AG10803 (cell line): ENCODE results near the gene PPIF.

Experiments used
- DNase-seq: peaks from one replicate; pipeline ENCODE4 v3.0.0; 2010; ENCODE audit warnings: low read depth
- H3K4me3 ChIP-seq: 2 replicates; pipeline ENCODE4 v1.5.1; 2011; ENCODE audit warnings: mild to moderate bottlenecking, low read length, control low read depth
- TF ChIP-seq, protein P1 (sequence below): conservative IDR thresholded peaks from 2 replicates; pipeline ENCODE4 v1.5.1; 2011; ENCODE audit warnings: mild to moderate bottlenecking, low read length, control low read depth, inconsistent platforms

The PPIF gene

DNA sequence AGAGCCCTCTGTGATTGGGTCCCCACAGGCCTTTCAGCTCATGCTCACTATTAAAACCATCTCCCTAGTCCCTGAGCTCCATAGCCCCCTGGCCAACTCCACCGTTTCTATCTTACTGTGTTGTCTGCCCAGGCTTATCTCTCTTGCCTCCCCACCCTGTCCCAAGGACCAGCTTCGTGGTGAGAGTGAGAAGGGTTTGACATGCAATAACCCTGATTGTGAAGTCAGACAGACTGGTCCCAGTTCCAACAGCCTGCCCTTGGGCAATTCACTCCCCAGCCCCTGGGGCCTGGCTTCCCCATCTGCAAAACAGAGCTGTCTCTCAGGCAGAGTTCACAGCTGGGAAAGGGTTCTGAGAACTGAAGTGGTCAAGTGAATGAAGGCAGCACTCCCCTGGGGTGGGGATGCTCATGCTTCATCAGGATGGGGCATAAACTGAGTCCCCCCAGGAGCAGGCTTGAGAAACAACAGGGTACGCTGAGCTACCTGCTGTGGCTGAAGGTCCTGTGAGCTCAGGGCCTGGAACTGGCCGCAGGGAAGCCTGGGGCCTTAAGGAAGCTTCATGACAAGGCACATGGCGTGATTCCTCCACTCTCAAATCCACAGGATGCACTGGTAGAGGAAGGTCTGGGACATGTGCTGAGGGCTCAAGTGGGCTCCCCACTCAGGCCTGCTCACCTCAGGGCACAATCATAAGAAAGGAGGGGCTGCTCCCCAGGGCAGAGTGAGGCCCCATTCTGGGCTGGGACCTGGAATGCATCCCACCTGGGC lies 1.8 kb upstream of the PPIF start:
- H3K4me3 ChIP-seq = no peak overlapping the region
- no peak for DNase-seq
- TF ChIP-seq, protein P1, sequence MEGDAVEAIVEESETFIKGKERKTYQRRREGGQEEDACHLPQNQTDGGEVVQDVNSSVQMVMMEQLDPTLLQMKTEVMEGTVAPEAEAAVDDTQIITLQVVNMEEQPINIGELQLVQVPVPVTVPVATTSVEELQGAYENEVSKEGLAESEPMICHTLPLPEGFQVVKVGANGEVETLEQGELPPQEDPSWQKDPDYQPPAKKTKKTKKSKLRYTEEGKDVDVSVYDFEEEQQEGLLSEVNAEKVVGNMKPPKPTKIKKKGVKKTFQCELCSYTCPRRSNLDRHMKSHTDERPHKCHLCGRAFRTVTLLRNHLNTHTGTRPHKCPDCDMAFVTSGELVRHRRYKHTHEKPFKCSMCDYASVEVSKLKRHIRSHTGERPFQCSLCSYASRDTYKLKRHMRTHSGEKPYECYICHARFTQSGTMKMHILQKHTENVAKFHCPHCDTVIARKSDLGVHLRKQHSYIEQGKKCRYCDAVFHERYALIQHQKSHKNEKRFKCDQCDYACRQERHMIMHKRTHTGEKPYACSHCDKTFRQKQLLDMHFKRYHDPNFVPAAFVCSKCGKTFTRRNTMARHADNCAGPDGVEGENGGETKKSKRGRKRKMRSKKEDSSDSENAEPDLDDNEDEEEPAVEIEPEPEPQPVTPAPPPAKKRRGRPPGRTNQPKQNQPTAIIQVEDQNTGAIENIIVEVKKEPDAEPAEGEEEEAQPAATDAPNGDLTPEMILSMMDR = no peak

DNA sequence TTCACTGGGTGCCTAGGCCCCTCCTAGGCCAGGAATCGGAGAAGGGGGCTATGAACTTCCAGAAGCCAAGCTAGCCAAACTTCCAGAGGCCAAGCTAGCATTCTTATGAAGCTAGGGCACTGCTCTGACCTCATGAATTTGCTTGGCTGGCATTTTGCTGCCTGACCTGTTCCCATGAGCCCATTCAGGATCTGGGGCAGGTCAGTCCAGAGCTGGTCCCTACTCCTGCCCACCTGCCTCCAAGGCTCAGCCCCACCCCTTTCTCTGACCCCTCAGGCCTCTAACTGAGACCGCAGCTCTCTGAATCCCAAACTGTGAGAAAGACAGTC lies 1.3 kb upstream of the PPIF start:
- no peak for DNase-seq
- no peak overlapping the region for H3K4me3 ChIP-seq

DNA sequence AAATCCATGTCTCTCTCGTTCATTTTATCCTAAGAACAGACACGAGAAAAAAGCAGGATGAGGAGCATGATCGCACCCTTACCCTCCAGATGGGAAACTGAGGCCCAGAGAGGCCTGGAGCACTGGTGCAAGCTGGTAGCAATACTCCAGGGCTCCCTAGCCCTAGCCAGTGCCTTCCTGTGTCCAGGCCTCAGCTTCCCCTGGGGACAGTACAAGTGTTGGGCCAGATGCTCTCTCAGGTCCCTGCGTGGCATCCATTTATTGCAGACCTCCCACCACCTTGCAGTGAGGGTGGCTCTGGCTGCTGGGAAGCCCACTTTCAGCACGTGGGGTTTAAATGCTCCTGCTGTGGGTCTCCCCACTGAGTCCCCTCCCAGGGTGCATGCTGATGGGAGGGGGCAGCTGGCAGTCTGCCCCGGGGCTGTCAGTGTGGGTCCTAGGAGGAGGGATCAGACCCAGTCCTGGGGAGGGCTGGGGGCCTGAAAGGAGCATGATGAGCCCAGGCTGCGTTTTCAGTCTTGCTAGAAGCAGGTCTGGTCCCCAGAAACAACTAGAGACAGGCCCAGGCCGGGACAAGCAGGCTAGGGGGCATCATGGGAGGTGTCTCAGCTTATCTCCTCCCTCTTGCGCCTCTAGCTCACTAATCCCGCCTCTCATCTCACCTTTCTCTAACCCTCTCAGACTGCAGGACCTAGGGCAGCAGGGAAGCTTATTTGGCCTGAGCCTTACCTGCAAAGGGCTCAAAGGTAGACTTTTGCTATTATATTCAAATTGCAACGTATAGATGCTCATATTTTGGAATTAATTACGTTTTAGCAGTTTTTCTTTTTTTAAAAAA lies 662 bp upstream of the PPIF start:
- TF ChIP-seq, protein P1 = no peak
- DNase-seq = no peak
- H3K4me3 ChIP-seq = no peak overlapping the region

More for the DNA sequence above, 1.3 kb upstream of the PPIF start:
- TF ChIP-seq, protein P1 = no peak

DNA sequence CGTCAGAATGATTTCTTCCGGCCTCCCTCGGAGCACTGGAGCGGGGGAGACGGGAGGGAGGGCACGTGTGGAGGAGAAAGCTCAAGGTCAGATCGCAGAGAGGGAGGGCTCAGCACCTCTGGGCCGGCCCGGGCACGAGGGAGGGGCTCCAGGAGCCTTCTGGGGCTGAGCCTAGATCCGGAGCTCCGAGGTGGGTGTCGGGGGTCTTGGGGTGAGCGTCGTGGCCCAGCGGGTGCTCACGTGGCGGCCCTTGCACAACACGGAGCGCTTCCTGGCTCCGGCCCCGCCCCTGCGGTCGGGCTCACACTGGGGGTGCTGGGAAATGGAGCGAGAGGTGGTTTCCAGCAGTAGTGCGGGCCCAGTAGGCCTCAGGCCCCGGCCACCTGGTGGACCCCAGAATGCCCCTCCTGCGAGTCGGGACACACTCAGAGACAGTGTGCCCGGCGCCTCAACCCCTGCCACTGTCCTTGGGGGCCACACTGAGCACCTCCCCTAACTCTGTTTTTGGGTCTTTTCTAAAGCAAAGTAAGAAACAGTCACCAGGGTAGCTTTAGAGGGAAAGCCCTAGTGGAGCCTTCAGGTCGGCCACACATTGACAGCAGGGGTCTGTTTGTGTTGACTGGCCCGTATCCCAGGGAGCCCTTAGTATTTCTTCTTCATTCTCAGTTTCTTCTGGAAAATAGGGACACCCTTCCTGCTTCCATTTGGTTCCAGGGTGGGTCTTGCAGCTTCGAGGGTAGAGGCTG lies 798 bp downstream of the PPIF start:
- peak overlapping the region; percentile 86 for H3K4me3 ChIP-seq
- peak; percentile 77 for DNase-seq
- TF ChIP-seq, protein P1 = no peak

DNA sequence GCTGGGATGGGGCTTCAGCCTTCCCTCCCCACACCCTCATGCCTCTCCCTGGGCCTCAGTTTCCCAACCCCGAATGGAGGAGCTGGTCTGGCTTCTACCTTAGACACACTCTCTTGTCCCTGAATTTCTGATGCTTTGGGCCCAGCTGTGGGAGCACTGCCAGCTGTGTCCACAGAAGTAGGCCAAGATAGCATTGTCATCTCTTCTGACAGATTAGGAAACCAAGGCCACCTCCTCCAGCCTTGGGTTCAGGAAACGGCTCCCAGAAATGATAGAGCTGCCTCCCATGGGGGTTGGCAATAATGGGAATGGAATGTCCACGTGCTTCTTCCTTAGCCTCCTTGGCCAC lies 1.3 kb downstream of the PPIF start:
- H3K4me3 ChIP-seq = peak overlapping the region; percentile 86

DNA sequence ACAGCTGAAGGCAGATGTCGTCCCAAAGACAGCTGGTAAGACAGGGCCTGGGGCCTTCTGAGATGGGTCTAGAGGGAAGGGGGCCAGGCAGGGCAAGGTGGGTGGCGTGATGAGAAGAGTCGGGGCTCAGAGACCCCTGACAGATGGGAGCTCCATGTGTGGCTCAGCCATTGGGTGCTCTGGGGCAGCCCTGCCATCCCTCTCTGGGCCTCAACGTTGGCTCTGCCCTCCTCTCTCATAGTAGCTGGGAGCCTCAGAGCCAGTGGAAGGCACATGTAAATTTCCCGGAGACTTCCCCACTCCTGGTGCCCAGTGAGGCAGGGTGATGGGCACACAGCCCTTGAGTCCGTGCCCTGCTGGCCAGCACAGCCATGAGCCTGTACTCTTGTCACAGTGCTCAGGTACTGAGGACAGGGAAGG lies 1.8 kb downstream of the PPIF start:
- H3K4me3 ChIP-seq = peak overlapping the region; percentile 86
- TF ChIP-seq, protein P1 = no peak
- no peak for DNase-seq

More for the DNA sequence above, 1.3 kb downstream of the PPIF start:
- TF ChIP-seq, protein P1 = no peak
- no peak for DNase-seq
